Esophagus muscularis mucosa (tissue), 4 donors: ENCODE data around the gene APH1B.

Source experiments
- EP300 ChIP-seq: sonication (generic); formaldehyde crosslinking; IDR thresholded peaks from one replicate; pipeline ENCODE4 v1.6.1; 2017; ENCODE audit warnings: antibody characterized with exemption
- POLR2A ChIP-seq: fragments of 450-650 bp; IDR thresholded peaks from one replicate; pipeline ENCODE4 v1.6.1; 2017; ENCODE audit warnings: antibody characterized with exemption, moderate library complexity, mild to moderate bottlenecking, low read depth
- POLR2AphosphoS5 ChIP-seq, 2 donors: sonication (generic); formaldehyde crosslinking; IDR thresholded peaks; one replicate each; pipeline ENCODE4 v1.6.1; 2017; ENCODE audit warnings: antibody characterized with exemption in 2 of 2
- TF ChIP-seq, protein P1 (sequence below), 3 experiments: fragments of 200-600 bp in 2 of 3; fragments of 450-650 bp in 1 of 3; sonication (generic) in 2 of 3; IDR thresholded peaks; one replicate each; pipeline ENCODE4 v1.5.1; 2017 to 2019; ENCODE audit warnings: antibody characterized with exemption in 3 of 3, mild to moderate bottlenecking in 2 of 3, moderate library complexity in 1 of 3

DNA sequence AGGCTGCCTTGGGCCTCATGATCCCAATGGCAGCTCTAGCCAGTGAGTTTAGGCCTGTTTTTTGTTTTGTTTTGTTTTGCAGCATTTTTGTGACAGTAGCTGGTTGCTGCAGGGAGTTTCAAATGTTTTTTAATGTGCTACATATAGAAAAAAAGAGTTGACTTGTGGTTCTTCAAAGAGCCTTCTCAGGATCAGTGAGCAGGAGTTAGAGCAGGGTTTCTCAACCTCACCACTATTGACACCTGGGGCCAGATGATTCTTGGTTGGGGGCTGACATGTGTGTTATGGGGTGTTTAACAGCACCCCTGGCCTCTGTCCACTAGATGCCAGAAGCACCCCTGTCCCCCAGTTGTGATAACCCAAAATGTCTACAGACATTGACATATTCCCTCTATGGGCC lies 17.9 kb downstream of the APH1B start:
- TF ChIP-seq, protein P1, sequence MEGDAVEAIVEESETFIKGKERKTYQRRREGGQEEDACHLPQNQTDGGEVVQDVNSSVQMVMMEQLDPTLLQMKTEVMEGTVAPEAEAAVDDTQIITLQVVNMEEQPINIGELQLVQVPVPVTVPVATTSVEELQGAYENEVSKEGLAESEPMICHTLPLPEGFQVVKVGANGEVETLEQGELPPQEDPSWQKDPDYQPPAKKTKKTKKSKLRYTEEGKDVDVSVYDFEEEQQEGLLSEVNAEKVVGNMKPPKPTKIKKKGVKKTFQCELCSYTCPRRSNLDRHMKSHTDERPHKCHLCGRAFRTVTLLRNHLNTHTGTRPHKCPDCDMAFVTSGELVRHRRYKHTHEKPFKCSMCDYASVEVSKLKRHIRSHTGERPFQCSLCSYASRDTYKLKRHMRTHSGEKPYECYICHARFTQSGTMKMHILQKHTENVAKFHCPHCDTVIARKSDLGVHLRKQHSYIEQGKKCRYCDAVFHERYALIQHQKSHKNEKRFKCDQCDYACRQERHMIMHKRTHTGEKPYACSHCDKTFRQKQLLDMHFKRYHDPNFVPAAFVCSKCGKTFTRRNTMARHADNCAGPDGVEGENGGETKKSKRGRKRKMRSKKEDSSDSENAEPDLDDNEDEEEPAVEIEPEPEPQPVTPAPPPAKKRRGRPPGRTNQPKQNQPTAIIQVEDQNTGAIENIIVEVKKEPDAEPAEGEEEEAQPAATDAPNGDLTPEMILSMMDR (IDR thresholded peaks at IDR 0.05) = no peak
- no peak for TF ChIP-seq POLR2A
- TF ChIP-seq POLR2AphosphoS5 (IDR thresholded peaks at IDR 0.05) = no peak
- no peak for TF ChIP-seq EP300
